HepG2 (cell line): Measurements from ENCODE around the gene ANTKMT. TPM values are rescaled to one million over a fixed set of nuclear protein-coding genes. Genes with fewer than 3 reads are reported as not detected.
A peak's percentile ranks its signal among the peaks of the same experiment; 100 is the strongest.

Experiments
- ARID2 ChIP-seq: sonication (generic); formaldehyde crosslinking; IDR thresholded peaks from 2 replicates; pipeline ENCODE4 v1.8.1; 2022; ENCODE audit warnings: mild to moderate bottlenecking, missing genetic modification reagents, borderline replicate concordance
- FOSL1 ChIP-seq: sonication (generic); formaldehyde crosslinking; IDR thresholded peaks from 2 replicates; pipeline ENCODE4 v1.9.0; 2021; ENCODE audit warnings: missing genetic modification reagents, borderline replicate concordance
- FOXA3 ChIP-seq: IDR thresholded peaks from 2 replicates; pipeline ENCODE4 v1.6.1; 2016; ENCODE audit warnings: missing genetic modification reagents, missing compliant biosample characterization
- HOMEZ ChIP-seq: IDR thresholded peaks from 2 replicates; pipeline ENCODE4 v1.6.1; 2016; ENCODE audit warnings: low read depth
- KDM4B ChIP-seq: sonication (generic); formaldehyde crosslinking; IDR thresholded peaks from 2 replicates; pipeline ENCODE4 v1.4.0; 2020; ENCODE audit warnings: missing genetic modification reagents
- MED13 ChIP-seq: sonication (generic); formaldehyde crosslinking; IDR thresholded peaks from 2 replicates; pipeline ENCODE4 v1.5.0; 2020; ENCODE audit warnings: missing genetic modification reagents
- MIER3 ChIP-seq: IDR thresholded peaks from 2 replicates; pipeline ENCODE4 v1.6.1; 2016; ENCODE audit warnings: missing compliant biosample characterization, borderline replicate concordance
- NCOR1 ChIP-seq: fragments of 200-600 bp; sonication (generic); IDR thresholded peaks from 2 replicates; pipeline ENCODE4 v1.7.0; 2017; ENCODE audit warnings: antibody characterized with exemption, low read length, borderline replicate concordance
- NFRKB ChIP-seq: fragments of 450-650 bp; IDR thresholded peaks from 2 replicates; pipeline ENCODE4 v1.6.1; 2017
- PAF1 ChIP-seq: IDR thresholded peaks from 2 replicates; pipeline ENCODE4 v1.6.1; 2016; ENCODE audit warnings: missing genetic modification reagents, missing compliant biosample characterization
- PAXIP1 ChIP-seq: sonication (generic); formaldehyde crosslinking; conservative IDR thresholded peaks from 2 replicates; pipeline ENCODE4 v1.4.0; 2020; ENCODE audit warnings: mild to moderate bottlenecking, missing genetic modification reagents, moderate library complexity
- POGK ChIP-seq: sonication (generic); formaldehyde crosslinking; conservative IDR thresholded peaks from 2 replicates; pipeline ENCODE4 v1.8.0; 2022; ENCODE audit warnings: mild to moderate bottlenecking, moderate library complexity, missing genetic modification reagents
- POLR2A ChIP-seq, 2 experiments: IDR thresholded peaks; 2 replicates each; pipeline ENCODE4 v1.6.1; 2011; ENCODE audit warnings: low read depth in 2 of 2, low read length in 2 of 2, mild to moderate bottlenecking in 1 of 2, moderate library complexity in 1 of 2; ENCODE audit not compliant: insufficient read depth in 1 of 2
- PREB ChIP-seq: sonication (generic); formaldehyde crosslinking; IDR thresholded peaks from 2 replicates; pipeline ENCODE4 v1.4.0; 2020; ENCODE audit warnings: missing genetic modification reagents
- SRF ChIP-seq: IDR thresholded peaks from 2 replicates; pipeline ENCODE4 v1.6.1; 2011; ENCODE audit warnings: mild to moderate bottlenecking, low read depth, low read length, moderate library complexity
- ZBTB34 ChIP-seq: sonication (generic); formaldehyde crosslinking; IDR thresholded peaks from 2 replicates; pipeline ENCODE4 v1.8.0; 2022; ENCODE audit warnings: mild to moderate bottlenecking, missing genetic modification reagents
- ZNF160 ChIP-seq: sonication (generic); formaldehyde crosslinking; IDR thresholded peaks from 2 replicates; pipeline ENCODE4 v1.8.0; 2022; ENCODE audit warnings: mild to moderate bottlenecking, inconsistent platforms, missing genetic modification reagents
- ZNF296 ChIP-seq: sonication (generic); formaldehyde crosslinking; conservative IDR thresholded peaks from 2 replicates; pipeline ENCODE4 v1.5.0; 2020; ENCODE audit warnings: mild to moderate bottlenecking, missing genetic modification reagents
- ZNF746 ChIP-seq: sonication (generic); formaldehyde crosslinking; IDR thresholded peaks from 2 replicates; pipeline ENCODE4 v1.8.0; 2022; ENCODE audit warnings: mild to moderate bottlenecking, missing genetic modification reagents
- ZNF781 ChIP-seq: sonication (generic); formaldehyde crosslinking; IDR thresholded peaks from 2 replicates; pipeline ENCODE4 v1.5.1; 2020; ENCODE audit warnings: borderline replicate concordance, mild to moderate bottlenecking, missing genetic modification reagents; ENCODE audit errors: not compliant biosample characterization
- polyA plus RNA-seq, 8 experiments: library from polyadenylated mRNA; depleted of rRNA in 3 of 8; stranded (reverse) in 7 of 8; unstranded in 1 of 8; fragments of >200 nt; fragmentation: Illumina TruSeq in 4 of 8; extraction: Trizol in 4 of 8; gene quantifications; 2 replicates each; pipeline versions ENCODE4 v1.2.1 to v1.2.3, GENCODE V29; 2011 to 2016; ENCODE audit warnings: low read depth in 4 of 8, missing spikeins in 1 of 8, mixed read lengths in 1 of 8; ENCODE audit not compliant: insufficient read depth in 1 of 8
- total RNA-seq, 5 experiments: library from RNA; depleted of rRNA; stranded (reverse); fragments of >200 nt; fragmentation: Illumina TruSeq; extraction: Trizol; gene quantifications; 2 replicates each; pipeline ENCODE4 v1.2.3, GENCODE V29; 2016; ENCODE audit warnings: low read depth in 1 of 5

Gene ANTKMT
- total and polyA plus RNA-seq, 2 of the 13 experiments (the other 11 are each of a cell fraction or from before 2014, with no cell fraction given): 7.5 to 47.8 TPM

- TF ChIP-seq POGK (CRISPR knock-in tag): peak; percentile 57; the same call in 1 of the 2 replicates
- no peak for TF ChIP-seq NFRKB
- no peak for TF ChIP-seq NCOR1
- peak; percentile 7 for TF ChIP-seq PAXIP1 (CRISPR knock-in tag)
- peak; percentile 51 for TF ChIP-seq ZNF781
- TF ChIP-seq ZNF746: no peak; the same call in 1 of the 2 replicates
- no peak; the same call in 1 of the 2 replicates for TF ChIP-seq PREB
- TF ChIP-seq FOXA3 (CRISPR knock-in tag): peak; percentile 5; the same call in 1 of the 2 replicates
- TF ChIP-seq MED13: peak; percentile 66; the same call in 1 of the 2 replicates
- no peak for TF ChIP-seq KDM4B (CRISPR knock-in tag)
- TF ChIP-seq ZNF160 (CRISPR knock-in tag): no peak; the same call in 1 of the 2 replicates
- no peak for TF ChIP-seq SRF
- TF ChIP-seq ARID2 (CRISPR knock-in tag): no peak
- TF ChIP-seq POLR2A (IDR thresholded peaks at IDR 0.05; ENCODE audit: insufficient read depth in 1 of 2, low read depth in 2 of 2, low read length in 2 of 2): peak; percentile 82 to 88
- no peak for TF ChIP-seq PAF1 (CRISPR knock-in tag)
- no peak for TF ChIP-seq MIER3 (CRISPR knock-in tag)
- TF ChIP-seq ZBTB34 (CRISPR knock-in tag): 0 out of 2 replicates have a peak, but pooled peaks have one; percentile 23
- TF ChIP-seq HOMEZ (CRISPR knock-in tag): no peak
- no peak for TF ChIP-seq ZNF296 (CRISPR knock-in tag)
- TF ChIP-seq FOSL1: no peak
Observed at GRCh38 chr16:720990-721764, at the start of gene ANTKMT (continued).
